ENCODE results near the gene HM13.

- TF ChIP-seq CTCF (IDR thresholded peaks at IDR 0.05): no peak
- TF ChIP-seq POLR2A (IDR thresholded peaks at IDR 0.05): no peak
These were observed 30.2 kb upstream of the HM13 start for GRCh38 chr20:31484001-31484400.
